Neural progenitor cell (in vitro differentiated cells): ENCODE measurements around the gene CCDC59.

Experiments
- EZH2phosphoT487 ChIP-seq: fragments of 200-600 bp; sonication (generic); IDR thresholded peaks from 2 replicates; pipeline ENCODE4 v1.6.1; 2017; ENCODE audit warnings: antibody characterized with exemption
- TF ChIP-seq, protein P1 (sequence below): fragments of 200-600 bp; sonication (generic); IDR thresholded peaks from 2 replicates; pipeline ENCODE4 v1.5.1; 2017; ENCODE audit warnings: antibody characterized with exemption, mild to moderate bottlenecking

DNA sequence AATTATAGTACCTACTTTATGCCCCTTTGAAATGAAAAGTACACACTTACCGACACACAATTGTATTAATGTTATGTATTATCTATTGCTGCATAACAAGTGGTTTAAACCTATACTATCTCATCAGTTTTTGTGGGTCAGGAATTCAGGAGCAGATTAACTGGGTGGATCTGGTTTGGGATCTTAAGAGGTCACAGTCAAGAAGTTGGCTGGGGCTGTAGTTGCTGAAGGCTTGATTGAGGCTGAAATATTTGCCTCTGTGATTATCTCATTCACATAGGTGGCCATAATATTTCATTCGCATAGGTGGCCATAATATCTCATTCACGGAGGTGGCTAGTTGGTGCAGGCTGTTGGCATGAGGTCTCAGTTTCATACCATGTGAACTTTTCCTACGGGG is 5.8 kb upstream of the CCDC59 start:
- TF ChIP-seq, protein P1, sequence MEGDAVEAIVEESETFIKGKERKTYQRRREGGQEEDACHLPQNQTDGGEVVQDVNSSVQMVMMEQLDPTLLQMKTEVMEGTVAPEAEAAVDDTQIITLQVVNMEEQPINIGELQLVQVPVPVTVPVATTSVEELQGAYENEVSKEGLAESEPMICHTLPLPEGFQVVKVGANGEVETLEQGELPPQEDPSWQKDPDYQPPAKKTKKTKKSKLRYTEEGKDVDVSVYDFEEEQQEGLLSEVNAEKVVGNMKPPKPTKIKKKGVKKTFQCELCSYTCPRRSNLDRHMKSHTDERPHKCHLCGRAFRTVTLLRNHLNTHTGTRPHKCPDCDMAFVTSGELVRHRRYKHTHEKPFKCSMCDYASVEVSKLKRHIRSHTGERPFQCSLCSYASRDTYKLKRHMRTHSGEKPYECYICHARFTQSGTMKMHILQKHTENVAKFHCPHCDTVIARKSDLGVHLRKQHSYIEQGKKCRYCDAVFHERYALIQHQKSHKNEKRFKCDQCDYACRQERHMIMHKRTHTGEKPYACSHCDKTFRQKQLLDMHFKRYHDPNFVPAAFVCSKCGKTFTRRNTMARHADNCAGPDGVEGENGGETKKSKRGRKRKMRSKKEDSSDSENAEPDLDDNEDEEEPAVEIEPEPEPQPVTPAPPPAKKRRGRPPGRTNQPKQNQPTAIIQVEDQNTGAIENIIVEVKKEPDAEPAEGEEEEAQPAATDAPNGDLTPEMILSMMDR: no peak
- no peak for TF ChIP-seq EZH2phosphoT487
